Measurements from ENCODE around the gene HTD2. TPM values are rescaled to one million over a fixed set of nuclear protein-coding genes. Genes with fewer than 3 reads are reported as not detected.
"Not testable (repeated sequence)": the region's sequence is repeated elsewhere in the genome, so short reads cannot be mapped to it uniquely, and the experiment has no call there.

HTD2 gene
- total RNA-seq, 1 experiment from 2014 or later, result 13.5 TPM

GRCh38 chr3:58337190-58337589, 30.9 kb downstream of the HTD2 start:
- ChIA-PET RAD21 (ENCODE audit: low non-redundant PET in 1 of 2, low total read pairs in 2 of 2, uncharacterized antibody in 2 of 2, unreplicated experiment in 2 of 2) (no interaction called here), POLR2A (no interaction called here), CTCF (interaction anchor here (0.7 kb wide), 1 partner anchor 120 kb away, joined by 3 read pairs; no protein-coding TSS in a partner anchor)
- intact Hi-C loops (cut with micrococcal nuclease), result no loop called here
- Histone ChIP-seq H2AFZ (ENCODE audit: low read depth, low read length, poor library complexity, severe bottlenecking) (no peak overlapping the region), H3K79me2 (ENCODE audit: insufficient read depth, low read length) (no peaks in the 10 kb centered on the region), H3K36me3 (ENCODE audit: control insufficient read depth in 1 of 2, insufficient read depth in 2 of 2, low read length in 2 of 2) (no peaks in the 10 kb centered on the region), H3K27ac (ENCODE audit: low read depth, low read length) (no peak overlapping the region), H3K9ac (ENCODE audit: low read length) (no peak overlapping the region), H3K9me3 (ENCODE audit: control insufficient read depth in 1 of 2, insufficient read depth in 1 of 2, low read depth in 1 of 2, low read length in 2 of 2) (no peaks in the 10 kb centered on the region), H3K4me3 (replicated peaks in 1 of 2; ENCODE audit: low read depth in 1 of 2, low read length in 2 of 2) (no peak overlapping the region), H4K20me1 (ENCODE audit: insufficient read depth) (no peaks in the 10 kb centered on the region), H3K4me2 (ENCODE audit: low read length) (no peak overlapping the region), H3K27me3 (ENCODE audit: insufficient read depth, low read length) (no peaks in the 10 kb centered on the region), H3K4me1 (ENCODE audit: control insufficient read depth in 1 of 2, insufficient read depth in 2 of 2, low read length in 2 of 2) (peaks cover 10 to 28% of the 10 kb centered on the region in 2 experiments; a peak in 3 of 4 replicates), H3K9me2 (ENCODE audit: insufficient read depth) (no peaks in the 10 kb centered on the region)
- TF ChIP-seq ZNF274 (IDR thresholded peaks at IDR 0.05; ENCODE audit: low read depth, low read length) (no peak), RAD21 (IDR thresholded peaks at IDR 0.05; ENCODE audit: low read depth) (no peak), YY1 (IDR thresholded peaks at IDR 0.05; ENCODE audit: extremely low read depth, insufficient replicate concordance, low read depth, low read length) (no peak), SIN3A (IDR thresholded peaks at IDR 0.05; ENCODE audit: low read depth) (no peak), TCF7L2 (IDR thresholded peaks at IDR 0.05; ENCODE audit: borderline replicate concordance, extremely low read depth, insufficient read depth, insufficient read length) (no peak), FOSL1 (IDR thresholded peaks at IDR 0.05; ENCODE audit: low read depth) (no peak)
- ATAC-seq (no peak), DNase-seq (ENCODE audit: low read depth, low spot score) (no peak)
- no TSS peak for BruUV-seq (replicated peaks)

GRCh38 chr3:58339146-58339545, 32.8 kb downstream of the HTD2 start:
- BruUV-seq (replicated peaks); H3K79me2 ChIP-seq (ENCODE audit: insufficient read depth, low read length); ATAC-seq; H3K36me3 ChIP-seq (ENCODE audit: control insufficient read depth in 1 of 2, insufficient read depth in 2 of 2, low read length in 2 of 2); H3K9ac ChIP-seq (ENCODE audit: low read length); H3K9me3 ChIP-seq (ENCODE audit: control insufficient read depth in 1 of 2, insufficient read depth in 1 of 2, low read depth in 1 of 2, low read length in 2 of 2); intact Hi-C loops (cut with micrococcal nuclease); H2AFZ ChIP-seq (ENCODE audit: low read depth, low read length, poor library complexity, severe bottlenecking); H3K27me3 ChIP-seq (ENCODE audit: insufficient read depth, low read length); H4K20me1 ChIP-seq (ENCODE audit: insufficient read depth); RAD21 ChIA-PET (ENCODE audit: low non-redundant PET in 1 of 2, low total read pairs in 2 of 2, uncharacterized antibody in 2 of 2, unreplicated experiment in 2 of 2); H3K9me2 ChIP-seq (ENCODE audit: insufficient read depth); POLR2A ChIA-PET; DNase-seq (ENCODE audit: low read depth, low spot score); H3K27ac ChIP-seq (ENCODE audit: low read depth, low read length); H3K4me3 ChIP-seq (replicated peaks in 1 of 2; ENCODE audit: low read depth in 1 of 2, low read length in 2 of 2); H3K4me2 ChIP-seq (ENCODE audit: low read length): not testable (repeated sequence)
- peaks cover 4 to 15% of the 10 kb centered on the region in 2 experiments; a peak in 3 of 4 replicates for H3K4me1 ChIP-seq (ENCODE audit: control insufficient read depth in 1 of 2, insufficient read depth in 2 of 2, low read length in 2 of 2)
- CTCF ChIA-PET, result interaction anchor here (0.6 kb wide), 1 partner anchor 280 kb away, joined by 3 read pairs; no protein-coding TSS in a partner anchor
